ENCODE data around the gene ANKRD6. TPM values are rescaled to one million over a fixed set of nuclear protein-coding genes. Genes with fewer than 3 reads are reported as not detected.
A peak's percentile ranks its signal among the peaks of the same experiment; 100 is the strongest.

The ANKRD6 gene
- total and polyA plus RNA-seq, 3 donors from 2014 or later = 20.9 to 52.8 (median 29.8) TPM

- no peaks in the 10 kb centered on the region for H3K36me3 ChIP-seq (ENCODE audit: low read depth, missing control alignments)
- H3K27ac ChIP-seq = no peak overlapping the region
- peaks cover 14% of the 10 kb centered on the region for H3K4me1 ChIP-seq
- no peak overlapping the region for H3K4me3 ChIP-seq
- intact Hi-C loops (cut with DNase I; ENCODE audit: low total_unique reads) = no loop called here
- TF ChIP-seq, protein P1, sequence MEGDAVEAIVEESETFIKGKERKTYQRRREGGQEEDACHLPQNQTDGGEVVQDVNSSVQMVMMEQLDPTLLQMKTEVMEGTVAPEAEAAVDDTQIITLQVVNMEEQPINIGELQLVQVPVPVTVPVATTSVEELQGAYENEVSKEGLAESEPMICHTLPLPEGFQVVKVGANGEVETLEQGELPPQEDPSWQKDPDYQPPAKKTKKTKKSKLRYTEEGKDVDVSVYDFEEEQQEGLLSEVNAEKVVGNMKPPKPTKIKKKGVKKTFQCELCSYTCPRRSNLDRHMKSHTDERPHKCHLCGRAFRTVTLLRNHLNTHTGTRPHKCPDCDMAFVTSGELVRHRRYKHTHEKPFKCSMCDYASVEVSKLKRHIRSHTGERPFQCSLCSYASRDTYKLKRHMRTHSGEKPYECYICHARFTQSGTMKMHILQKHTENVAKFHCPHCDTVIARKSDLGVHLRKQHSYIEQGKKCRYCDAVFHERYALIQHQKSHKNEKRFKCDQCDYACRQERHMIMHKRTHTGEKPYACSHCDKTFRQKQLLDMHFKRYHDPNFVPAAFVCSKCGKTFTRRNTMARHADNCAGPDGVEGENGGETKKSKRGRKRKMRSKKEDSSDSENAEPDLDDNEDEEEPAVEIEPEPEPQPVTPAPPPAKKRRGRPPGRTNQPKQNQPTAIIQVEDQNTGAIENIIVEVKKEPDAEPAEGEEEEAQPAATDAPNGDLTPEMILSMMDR (IDR thresholded peaks at IDR 0.05) = no peak
- TF ChIP-seq POLR2A (IDR thresholded peaks at IDR 0.05) = no peak
- no peak for DNase-seq
- WGBS, 2 donors = 91 to 100% methylated on average over 1 of the region's 1 CpG
- no peaks in the 10 kb centered on the region for H3K27me3 ChIP-seq
- H3K9me3 ChIP-seq = no peaks in the 10 kb centered on the region
These were observed 34.5 kb downstream of the ANKRD6 start for GRCh38 chr6:89467437-89467836.

- TF ChIP-seq, protein P1 (IDR thresholded peaks at IDR 0.05) = no peak
- TF ChIP-seq POLR2A (IDR thresholded peaks at IDR 0.05) = no peak
- Histone ChIP-seq H3K27me3 (no peaks in the 10 kb centered on the region), H3K4me3 (no peak overlapping the region), H3K4me1 (peaks cover 9% of the 10 kb centered on the region), H3K36me3 (ENCODE audit: low read depth, missing control alignments) (no peaks in the 10 kb centered on the region), H3K9me3 (no peaks in the 10 kb centered on the region), H3K27ac (no peak overlapping the region)
- intact Hi-C loops (cut with DNase I; ENCODE audit: low total_unique reads) = no loop called here
- no peak for DNase-seq
- 63 to 81% methylated on average over 1 of the region's 1 CpG for WGBS, 2 donors
These were observed 36.0 kb downstream of the ANKRD6 start for GRCh38 chr6:89468998-89469397.

GRCh38 chr6:89471287-89471867 is 38.4 kb downstream of the ANKRD6 start:
- Histone ChIP-seq H3K27ac (no peak overlapping the region), H3K4me3 (no peak overlapping the region), H3K4me1 (peaks cover 4% of the 10 kb centered on the region), H3K27me3 (no peaks in the 10 kb centered on the region), H3K36me3 (ENCODE audit: low read depth, missing control alignments) (no peaks in the 10 kb centered on the region), H3K9me3 (no peaks in the 10 kb centered on the region)
- TF ChIP-seq POLR2A (IDR thresholded peaks at IDR 0.05) = no peak
- intact Hi-C loops (cut with DNase I; ENCODE audit: low total_unique reads) = no loop called here
- no peak for DNase-seq
- WGBS, 2 donors = 56 to 73% methylated on average over 4 of the region's 4 CpGs

DNA sequence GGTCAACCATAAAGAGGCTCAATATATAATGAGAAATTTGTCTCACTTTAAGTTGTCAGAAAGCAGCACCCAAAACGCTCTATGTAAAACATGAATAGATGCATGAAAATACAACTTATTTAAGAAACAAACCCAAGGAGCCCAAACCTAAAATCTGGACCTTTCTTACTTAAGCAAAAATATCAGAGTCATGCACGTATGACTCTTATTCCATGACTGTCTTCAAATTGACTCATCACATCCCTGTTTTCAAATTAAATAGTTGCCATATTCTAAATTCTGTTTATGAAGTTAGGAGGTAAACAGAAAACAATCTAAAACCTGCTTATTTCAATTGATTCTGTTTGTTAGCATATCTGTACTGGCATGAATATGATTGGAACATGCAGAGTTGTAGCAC is 42.1 kb downstream of the ANKRD6 start:
- no peak for TF ChIP-seq POLR2A (IDR thresholded peaks at IDR 0.05)
- TF ChIP-seq, protein P1 (IDR thresholded peaks at IDR 0.05) = no peak
- Histone ChIP-seq H3K9me3 (no peaks in the 10 kb centered on the region), H3K27ac (no peak overlapping the region), H3K36me3 (ENCODE audit: low read depth, missing control alignments) (no peaks in the 10 kb centered on the region), H3K4me3 (no peak overlapping the region), H3K4me1 (peaks cover 4% of the 10 kb centered on the region), H3K27me3 (no peaks in the 10 kb centered on the region)
- no peak for DNase-seq
- intact Hi-C loops (cut with DNase I; ENCODE audit: low total_unique reads) = no loop called here
- WGBS, 2 donors = 59 to 70% methylated on average over 2 of the region's 2 CpGs

DNA sequence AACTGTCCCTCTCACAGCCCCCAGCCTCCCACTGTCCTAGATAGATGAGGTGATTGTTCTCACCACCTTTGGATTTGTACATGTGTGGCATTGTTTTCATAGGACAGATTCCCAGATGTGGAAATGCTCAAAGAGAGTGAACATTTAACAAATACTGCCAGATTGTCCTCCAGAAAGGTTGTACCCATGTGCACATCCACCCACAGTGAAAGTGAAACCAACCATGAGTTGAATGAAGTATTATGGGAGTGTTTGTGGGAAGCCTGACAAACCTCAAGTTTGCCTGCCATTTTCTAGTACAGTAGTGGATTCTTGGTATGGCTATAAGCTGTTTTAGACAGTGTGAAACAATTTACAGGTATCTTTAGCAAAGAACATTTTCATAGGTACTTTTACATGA is 42.7 kb downstream of the ANKRD6 start:
- TF ChIP-seq, protein P1 (IDR thresholded peaks at IDR 0.05) = no peak
- no peak for TF ChIP-seq POLR2A (IDR thresholded peaks at IDR 0.05)
- no peak for DNase-seq
- no peak overlapping the region for H3K4me3 ChIP-seq

More for the DNA sequence above, 42.7 kb downstream of the ANKRD6 start:
- H3K9me3 ChIP-seq = no peaks in the 10 kb centered on the region
- no peaks in the 10 kb centered on the region for H3K36me3 ChIP-seq (ENCODE audit: low read depth, missing control alignments)
- intact Hi-C loops (cut with DNase I; ENCODE audit: low total_unique reads) = no loop called here
- peak overlapping the region in 1 of 2 donors; percentile 50 for H3K27ac ChIP-seq
- peaks cover 4% of the 10 kb centered on the region for H3K4me1 ChIP-seq
- no peaks in the 10 kb centered on the region for H3K27me3 ChIP-seq
